Measurements from ENCODE around the gene PIP5K1B. TPM values are rescaled to one million over a fixed set of nuclear protein-coding genes. Genes with fewer than 3 reads are reported as not detected.

PIP5K1B gene
- total and polyA plus RNA-seq, 2 experiments from 2014 or later = 3.2 to 5.0 TPM

GRCh38 chr9:68970151-68970550 is 265.1 kb downstream of the PIP5K1B start:
- Histone ChIP-seq H3K9me3 (ENCODE audit: low read depth) (no peaks in the 10 kb centered on the region), H3K27ac (no peak overlapping the region), H3K4me3 (no peak overlapping the region), H3K36me3 (no peaks in the 10 kb centered on the region), H3K4me1 (ENCODE audit: low read depth) (peaks cover 10% of the 10 kb centered on the region), H3K27me3 (no peaks in the 10 kb centered on the region)
- TF ChIP-seq CTCF (IDR thresholded peaks at IDR 0.05; ENCODE audit: low read depth, low read length) = no peak
- no peak for DNase-seq (ENCODE audit: low read depth in 1 of 2, low spot score in 1 of 2)

- no peak for TF ChIP-seq CTCF (IDR thresholded peaks at IDR 0.05; ENCODE audit: low read depth, low read length)
- Histone ChIP-seq H3K9me3 (ENCODE audit: low read depth) (no peaks in the 10 kb centered on the region), H3K36me3 (no peaks in the 10 kb centered on the region), H3K4me3 (no peak overlapping the region), H3K27ac (no peak overlapping the region), H3K4me1 (ENCODE audit: low read depth) (peaks cover 10% of the 10 kb centered on the region), H3K27me3 (no peaks in the 10 kb centered on the region)
- no peak for DNase-seq (ENCODE audit: low read depth in 1 of 2, low spot score in 1 of 2)
Observed at GRCh38 chr9:68973619-68974018, 268.6 kb downstream of the PIP5K1B start.

GRCh38 chr9:68974431-68974830 is 269.4 kb downstream of the PIP5K1B start:
- no peak for DNase-seq (ENCODE audit: low read depth in 1 of 2, low spot score in 1 of 2)

GRCh38 chr9:68974901-68975300 is 269.9 kb downstream of the PIP5K1B start:
- H3K9me3 ChIP-seq (ENCODE audit: low read depth) = no peaks in the 10 kb centered on the region
- H3K36me3 ChIP-seq = no peaks in the 10 kb centered on the region
- peak overlapping the region; percentile 60 for H3K27ac ChIP-seq
- DNase-seq (ENCODE audit: low read depth in 1 of 2, low spot score in 1 of 2) = peak in 1 of 2 donors; percentile 23
- H3K4me1 ChIP-seq (ENCODE audit: low read depth) = peaks cover 22% of the 10 kb centered on the region
- TF ChIP-seq CTCF (IDR thresholded peaks at IDR 0.05; ENCODE audit: low read depth, low read length) = no peak
- no peaks in the 10 kb centered on the region for H3K27me3 ChIP-seq
- no peak overlapping the region for H3K4me3 ChIP-seq

More at GRCh38 chr9:68974431-68974830, 269.4 kb downstream of the PIP5K1B start:
- no peak overlapping the region for H3K4me3 ChIP-seq
- H3K9me3 ChIP-seq (ENCODE audit: low read depth) = no peaks in the 10 kb centered on the region
- H3K27ac ChIP-seq = peak overlapping the region; percentile 60
- H3K36me3 ChIP-seq = no peaks in the 10 kb centered on the region
- no peak for TF ChIP-seq CTCF (IDR thresholded peaks at IDR 0.05; ENCODE audit: low read depth, low read length)
- H3K27me3 ChIP-seq = no peaks in the 10 kb centered on the region
- H3K4me1 ChIP-seq (ENCODE audit: low read depth) = peaks cover 17% of the 10 kb centered on the region

GRCh38 chr9:68975365-68976043 is 270.5 kb downstream of the PIP5K1B start:
- no peak for DNase-seq (ENCODE audit: low read depth in 1 of 2, low spot score in 1 of 2)
- Histone ChIP-seq H3K4me1 (ENCODE audit: low read depth) (peaks cover 28% of the 10 kb centered on the region), H3K27me3 (no peaks in the 10 kb centered on the region), H3K27ac (no peak overlapping the region), H3K4me3 (no peak overlapping the region), H3K9me3 (ENCODE audit: low read depth) (no peaks in the 10 kb centered on the region), H3K36me3 (no peaks in the 10 kb centered on the region)
- no peak for TF ChIP-seq CTCF (IDR thresholded peaks at IDR 0.05; ENCODE audit: low read depth, low read length)

Measured in cardiac muscle cell (in vitro differentiated cells and primary cell).